Breast epithelium (tissue), 4 donors: ENCODE measurements around the gene SRPRB. TPM values are rescaled to one million over a fixed set of nuclear protein-coding genes. Genes with fewer than 3 reads are reported as not detected.

Experiments used
- DNase-seq, 2 donors: peaks; one replicate each; pipeline ENCODE4 v3.0.0-alpha.2; 2019; ENCODE audit warnings: low spot score in 2 of 2
- H3K27ac ChIP-seq, 2 donors: fragments of 200-600 bp; sonication (generic) in 1 of 2; one replicate each; pipeline ENCODE4 v1.5.1; 2016 to 2019; ENCODE audit warnings: mild to moderate bottlenecking in 1 of 2
- H3K27me3 ChIP-seq, 2 donors: fragments of 200-600 bp; sonication (generic) in 1 of 2; one replicate each; pipeline versions ENCODE4 v1.5.1 to v1.6.0; 2017 to 2019; ENCODE audit warnings: control low read depth in 1 of 2, mild to moderate bottlenecking in 1 of 2
- H3K36me3 ChIP-seq: fragments of 200-600 bp; one replicate; pipeline ENCODE4 v1.5.1; 2019
- H3K4me1 ChIP-seq, 2 donors: fragments of 200-600 bp; sonication (generic); one replicate each; pipeline ENCODE4 v1.5.1; 2016 to 2019; ENCODE audit warnings: control low read depth in 1 of 2
- H3K4me3 ChIP-seq, 3 donors: fragments of 200-600 bp; sonication (generic); 1 replicate in 2 of 3; 2 replicates in 1 of 3; pipeline ENCODE4 v1.5.1; 2016 to 2019; ENCODE audit warnings: mild to moderate bottlenecking in 3 of 3, moderate library complexity in 2 of 3
- H3K9me3 ChIP-seq, 2 donors: fragments of 200-600 bp; sonication (generic) in 1 of 2; one replicate each; pipeline ENCODE4 v1.5.1; 2016 to 2019; ENCODE audit warnings: control low read depth in 1 of 2
- CTCF ChIP-seq, 3 donors: fragments of 450-650 bp; IDR thresholded peaks; one replicate each; pipeline ENCODE4 v1.5.1; 2016 to 2017; ENCODE audit warnings: antibody characterized with exemption in 3 of 3, mild to moderate bottlenecking in 3 of 3, moderate library complexity in 3 of 3
- POLR2A ChIP-seq: fragments of 450-650 bp; IDR thresholded peaks from one replicate; pipeline ENCODE4 v1.6.1; 2016; ENCODE audit warnings: antibody characterized with exemption, mild to moderate bottlenecking, moderate library complexity
- POLR2AphosphoS5 ChIP-seq, 3 donors: sonication (generic); formaldehyde crosslinking; IDR thresholded peaks; one replicate each; pipeline ENCODE4 v1.6.1; 2017; ENCODE audit warnings: antibody characterized with exemption in 3 of 3
- intact Hi-C: fragments of 100-400 bp; cut with DNase I; formaldehyde crosslinking; loops from one replicate; pipeline ENCODE4 v1.15.1; 2023; ENCODE audit warnings: low total_unique reads
- total RNA-seq, 3 donors: library from RNA; depleted of rRNA; stranded (reverse); fragments of >200 nt; gene quantifications; one replicate each; pipeline ENCODE4 v1.1.0, GENCODE V29; 2016

The SRPRB gene
- total RNA-seq, 3 donors from 2014 or later = 17.1 to 35.1 (median 28.4) TPM

GRCh38 chr3:133856316-133856715 is 50.7 kb downstream of the SRPRB start:
- no peak for DNase-seq
- H3K27ac ChIP-seq = no peak overlapping the region
- TF ChIP-seq CTCF (IDR thresholded peaks at IDR 0.05) (no peak), POLR2A (no peak), POLR2AphosphoS5 (IDR thresholded peaks at IDR 0.05) (no peak)
- H3K4me3 ChIP-seq = no peak overlapping the region
- no peaks in the 10 kb centered on the region for H3K9me3 ChIP-seq
- no peaks in the 10 kb centered on the region for H3K4me1 ChIP-seq
- no peaks in the 10 kb centered on the region for H3K27me3 ChIP-seq
- intact Hi-C loops = no loop called here
- H3K36me3 ChIP-seq = no peaks in the 10 kb centered on the region

DNA sequence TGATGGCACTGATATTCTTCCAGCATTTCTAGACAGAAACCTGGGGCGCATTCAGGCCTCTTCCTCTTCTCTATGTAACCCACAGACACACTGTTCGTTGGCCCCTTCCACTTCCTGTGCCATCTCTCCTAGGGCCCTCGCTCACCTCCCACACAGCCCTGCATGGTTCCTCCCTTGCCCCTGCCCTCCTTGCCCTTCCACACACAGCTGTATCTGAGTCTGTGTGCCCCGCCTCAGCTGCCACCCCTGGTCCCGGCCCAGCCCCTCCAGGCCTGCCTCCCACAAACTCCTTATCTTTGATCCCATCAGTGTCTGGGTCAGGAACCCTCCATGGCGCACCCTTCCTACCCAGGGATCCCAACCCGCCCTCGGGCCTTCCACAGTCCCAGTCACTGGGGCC is 52.2 kb downstream of the SRPRB start:
- Histone ChIP-seq H3K27ac (no peak overlapping the region), H3K9me3 (no peaks in the 10 kb centered on the region), H3K36me3 (no peaks in the 10 kb centered on the region), H3K4me3 (no peak overlapping the region), H3K4me1 (no peaks in the 10 kb centered on the region), H3K27me3 (no peaks in the 10 kb centered on the region)
- DNase-seq = no peak
- no peak for TF ChIP-seq POLR2A
- TF ChIP-seq CTCF (IDR thresholded peaks at IDR 0.05) = no peak
- TF ChIP-seq POLR2AphosphoS5 (IDR thresholded peaks at IDR 0.05) = no peak
- intact Hi-C loops = no loop called here

- H3K27ac ChIP-seq = no peak overlapping the region
- no peak for DNase-seq
- no peaks in the 10 kb centered on the region for H3K4me1 ChIP-seq
- no peaks in the 10 kb centered on the region for H3K9me3 ChIP-seq
- no peaks in the 10 kb centered on the region for H3K27me3 ChIP-seq
- TF ChIP-seq CTCF (IDR thresholded peaks at IDR 0.05) = no peak
- TF ChIP-seq POLR2A = no peak
- no peaks in the 10 kb centered on the region for H3K36me3 ChIP-seq
- no peak overlapping the region for H3K4me3 ChIP-seq
- intact Hi-C loops = no loop called here
Observed at GRCh38 chr3:133859381-133860234, 54.0 kb downstream of the SRPRB start.

DNA sequence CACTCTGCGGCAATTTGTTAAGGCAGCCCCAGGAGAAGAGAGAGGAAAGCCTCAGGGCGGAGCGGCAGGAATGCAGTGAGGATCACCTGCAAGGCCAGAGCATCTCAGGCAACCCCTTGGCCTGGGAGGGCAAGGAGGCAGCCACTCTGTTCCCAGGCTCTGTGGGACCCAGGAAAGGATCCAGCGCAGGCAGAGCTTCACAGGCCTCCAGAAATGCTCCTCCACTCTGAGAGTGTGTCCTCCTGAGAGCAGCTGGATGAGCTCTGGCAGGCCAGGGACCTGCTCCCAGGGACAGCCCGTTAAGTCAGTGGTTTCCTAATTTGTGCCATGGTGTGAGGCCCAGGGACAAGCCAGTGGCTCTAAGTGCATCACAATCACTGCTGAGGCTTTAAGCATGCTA is 54.9 kb downstream of the SRPRB start:
- H3K4me1 ChIP-seq = no peaks in the 10 kb centered on the region
- no peaks in the 10 kb centered on the region for H3K9me3 ChIP-seq
- no peaks in the 10 kb centered on the region for H3K36me3 ChIP-seq
- no peak overlapping the region for H3K27ac ChIP-seq
- H3K27me3 ChIP-seq = no peaks in the 10 kb centered on the region
- intact Hi-C loops = no loop called here
- no peak for DNase-seq
- H3K4me3 ChIP-seq = no peak overlapping the region
- no peak for TF ChIP-seq POLR2A
- TF ChIP-seq POLR2AphosphoS5 (IDR thresholded peaks at IDR 0.05) = no peak
- TF ChIP-seq CTCF (IDR thresholded peaks at IDR 0.05) = no peak

DNA sequence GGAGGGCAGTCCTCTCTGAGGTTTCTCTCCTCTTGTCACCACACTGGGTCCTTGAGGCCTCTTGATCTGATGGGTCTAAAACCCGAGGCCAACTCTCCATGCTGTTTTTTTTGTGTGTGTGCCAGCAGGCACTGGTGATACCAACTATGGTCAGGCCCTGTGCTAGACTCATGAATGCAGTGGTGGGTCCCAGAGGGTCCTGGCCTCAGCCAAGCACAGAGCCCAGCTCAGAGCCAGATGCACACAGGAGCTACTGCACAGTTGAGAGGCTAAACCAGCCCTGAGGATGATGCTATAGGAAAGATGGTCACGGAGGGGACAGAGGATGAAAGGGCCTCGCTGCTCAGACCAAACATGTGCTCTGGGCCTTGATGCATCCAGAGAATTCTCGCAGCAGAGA is 56.5 kb downstream of the SRPRB start:
- Histone ChIP-seq H3K36me3 (no peaks in the 10 kb centered on the region), H3K4me3 (no peak overlapping the region), H3K27ac (no peak overlapping the region), H3K4me1 (no peaks in the 10 kb centered on the region), H3K9me3 (no peaks in the 10 kb centered on the region), H3K27me3 (no peaks in the 10 kb centered on the region)
- DNase-seq = no peak
- TF ChIP-seq POLR2AphosphoS5 (IDR thresholded peaks at IDR 0.05) = no peak
- no peak for TF ChIP-seq CTCF (IDR thresholded peaks at IDR 0.05)
- TF ChIP-seq POLR2A = no peak
- intact Hi-C loops = no loop called here
